AG04450 (cell line): ENCODE results near the gene TPST1. TPM values are rescaled to one million over a fixed set of nuclear protein-coding genes. Genes with fewer than 3 reads are reported as not detected.
"Not testable (repeated sequence)": the region's sequence is repeated elsewhere in the genome, so short reads cannot be mapped to it uniquely, and the experiment has no call there.

Experiments used
- CTCF ChIA-PET: fragments of 300-600, 350-600 bp; formaldehyde crosslinking; extraction: SDS; loops from one replicate; lab custom pipeline; 2022; ENCODE audit warnings: antibody characterized with exemption, inconsistent platforms; lab: Charles Lee
- POLR2A ChIA-PET: fragments of 350-600 bp; formaldehyde crosslinking; extraction: SDS; loops from one replicate; lab custom pipeline; 2021; ENCODE audit warnings: antibody characterized with exemption, inconsistent platforms; lab: Yijun Ruan, JAX
- DNase-seq: peaks from one replicate; pipeline ENCODE4 v3.0.0-alpha.2; 2011; ENCODE audit warnings: low read depth, low spot score
- H3K27ac ChIP-seq: one replicate; pipeline ENCODE4 v1.5.1; 2012; ENCODE audit warnings: low read depth, low read length, control low read depth
- H3K27me3 ChIP-seq: one replicate; pipeline ENCODE4 v1.6.0; 2012; ENCODE audit warnings: low read length; ENCODE audit not compliant: control insufficient read depth, insufficient read depth
- H3K4me3 ChIP-seq: 2 replicates; pipeline ENCODE4 v1.5.1; 2011; ENCODE audit warnings: mild to moderate bottlenecking, low read depth, low read length, control low read depth
- H3K9me3 ChIP-seq: 2 replicates; pipeline ENCODE4 v1.5.1; 2012; ENCODE audit warnings: low read length; ENCODE audit not compliant: control insufficient read depth, insufficient read depth
- polyA plus RNA-seq: library from polyadenylated mRNA; depleted of rRNA; stranded (reverse); fragments of >200 nt; gene quantifications from 2 replicates; pipeline ENCODE4 v1.2.3, GENCODE V29; 2011
- TF ChIP-seq, protein P1 (sequence below): IDR thresholded peaks from 2 replicates; pipeline ENCODE4 v1.5.1; 2011; ENCODE audit warnings: low read depth, low read length, control low read depth, inconsistent platforms

TPST1 gene
- polyA plus RNA-seq, 1 experiment: 129 TPM

DNA sequence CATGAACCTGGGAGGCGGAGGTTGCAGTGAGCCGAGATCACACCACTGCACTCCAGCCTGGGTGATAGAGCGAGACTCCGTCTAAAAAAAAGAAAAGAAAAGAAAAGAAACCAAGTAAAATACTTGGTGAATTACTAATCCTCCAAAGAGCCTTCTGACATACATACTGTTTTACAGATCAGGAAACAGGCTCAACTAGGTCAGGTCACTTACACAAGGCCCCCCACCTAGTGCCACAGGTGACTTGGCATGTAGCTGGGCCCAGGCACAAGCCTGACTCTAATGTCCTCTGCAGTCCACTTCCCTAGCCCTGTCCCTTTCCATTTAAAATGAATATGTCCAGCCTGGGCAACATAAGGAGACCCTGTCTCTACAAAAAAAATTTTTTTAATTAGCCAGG is 157.0 kb downstream of the TPST1 start:
- Histone ChIP-seq H3K27ac (no peak overlapping the region), H3K4me3 (no peak overlapping the region), H3K9me3 (no peaks in the 10 kb centered on the region), H3K27me3 (no peaks in the 10 kb centered on the region)
- TF ChIP-seq, protein P1, sequence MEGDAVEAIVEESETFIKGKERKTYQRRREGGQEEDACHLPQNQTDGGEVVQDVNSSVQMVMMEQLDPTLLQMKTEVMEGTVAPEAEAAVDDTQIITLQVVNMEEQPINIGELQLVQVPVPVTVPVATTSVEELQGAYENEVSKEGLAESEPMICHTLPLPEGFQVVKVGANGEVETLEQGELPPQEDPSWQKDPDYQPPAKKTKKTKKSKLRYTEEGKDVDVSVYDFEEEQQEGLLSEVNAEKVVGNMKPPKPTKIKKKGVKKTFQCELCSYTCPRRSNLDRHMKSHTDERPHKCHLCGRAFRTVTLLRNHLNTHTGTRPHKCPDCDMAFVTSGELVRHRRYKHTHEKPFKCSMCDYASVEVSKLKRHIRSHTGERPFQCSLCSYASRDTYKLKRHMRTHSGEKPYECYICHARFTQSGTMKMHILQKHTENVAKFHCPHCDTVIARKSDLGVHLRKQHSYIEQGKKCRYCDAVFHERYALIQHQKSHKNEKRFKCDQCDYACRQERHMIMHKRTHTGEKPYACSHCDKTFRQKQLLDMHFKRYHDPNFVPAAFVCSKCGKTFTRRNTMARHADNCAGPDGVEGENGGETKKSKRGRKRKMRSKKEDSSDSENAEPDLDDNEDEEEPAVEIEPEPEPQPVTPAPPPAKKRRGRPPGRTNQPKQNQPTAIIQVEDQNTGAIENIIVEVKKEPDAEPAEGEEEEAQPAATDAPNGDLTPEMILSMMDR: no peak
- POLR2A ChIA-PET: no interaction called here
- no peak for DNase-seq
- CTCF ChIA-PET: no interaction called here

GRCh38 chr7:66363635-66364034 is 158.5 kb downstream of the TPST1 start:
- Histone ChIP-seq H3K27me3 (no peaks in the 10 kb centered on the region), H3K27ac (no peak overlapping the region), H3K9me3 (no peaks in the 10 kb centered on the region), H3K4me3 (no peak overlapping the region)
- TF ChIP-seq, protein P1: no peak
- POLR2A ChIA-PET: no interaction called here
- no peak for DNase-seq
- CTCF ChIA-PET: interaction anchor here (0.6 kb wide), 1 partner anchor 328 kb away, joined by 4 read pairs; no protein-coding TSS in a partner anchor

DNA sequence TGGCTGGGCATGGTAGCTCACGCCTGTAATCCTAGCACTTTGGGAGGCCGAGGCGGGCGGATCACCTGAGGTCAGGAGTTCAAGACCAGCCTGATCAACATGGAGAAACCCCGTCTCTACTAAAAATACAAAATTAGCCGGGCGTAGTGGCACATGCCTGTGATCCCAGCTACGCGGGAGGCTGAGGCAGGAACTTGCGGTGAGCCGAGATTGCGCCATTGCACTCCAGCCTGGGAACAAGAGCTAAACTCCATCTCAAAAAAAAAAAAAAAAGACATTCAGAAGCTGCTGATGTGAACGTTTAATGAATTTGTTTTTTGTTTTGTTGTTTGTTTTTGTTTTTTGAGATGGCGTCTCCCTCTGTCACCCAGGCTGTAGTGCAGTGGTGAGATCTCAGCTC is 159.9 kb downstream of the TPST1 start:
- H3K27ac ChIP-seq, H3K27me3 ChIP-seq, H3K9me3 ChIP-seq, H3K4me3 ChIP-seq, DNase-seq: not testable (repeated sequence)
- ChIA-PET CTCF (interaction anchor here (0.6 kb wide), 1 partner anchor 128 kb away, joined by 3 read pairs; no protein-coding TSS in a partner anchor), POLR2A (interaction anchor here (0.6 to 0.7 kb wide), 2 partner anchors 160 to 924 kb away, joined by 3 to 7 read pairs; no protein-coding TSS in a partner anchor)

GRCh38 chr7:66371096-66371824 is 166.1 kb downstream of the TPST1 start:
- POLR2A ChIA-PET: interaction anchor here (0.7 kb wide), 1 partner anchor 122 kb away, joined by 3 read pairs; no protein-coding TSS in a partner anchor
- CTCF ChIA-PET: no interaction called here

DNA sequence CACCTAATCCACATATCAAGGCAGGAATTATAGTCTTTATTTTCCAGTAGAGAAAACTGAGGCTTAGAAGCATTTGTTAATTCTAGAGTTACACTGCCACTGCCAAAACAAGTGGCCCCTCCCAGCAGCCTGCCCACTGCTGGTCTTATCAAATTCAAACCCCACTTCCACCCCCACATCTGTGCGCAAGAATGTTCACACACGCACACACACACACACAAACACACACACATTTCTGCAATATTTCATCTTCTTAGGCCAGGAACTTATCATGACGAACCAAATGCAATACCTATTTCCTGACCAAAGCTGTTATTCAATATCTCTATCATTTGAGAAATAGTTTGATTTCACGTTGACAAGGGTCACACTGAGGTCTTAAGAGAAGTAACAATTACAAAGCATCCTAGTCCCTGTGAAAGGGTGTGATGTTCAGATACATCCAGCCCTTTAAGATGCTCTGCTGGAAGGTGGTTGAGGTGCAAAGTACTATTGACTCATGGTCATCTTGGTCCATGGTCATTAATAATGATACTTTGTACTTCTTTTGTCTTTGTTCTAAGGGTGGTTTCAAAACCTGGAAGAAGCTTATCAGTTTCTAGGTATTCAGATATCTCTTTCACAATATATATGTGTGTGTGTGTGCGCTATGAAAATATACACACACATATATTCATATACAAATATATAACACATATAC is 169.2 kb downstream of the TPST1 start:
- H3K9me3 ChIP-seq: peaks cover 23% of the 10 kb centered on the region
- CTCF ChIA-PET: interaction anchor here (1.6 kb wide), 1 partner anchor 233 kb away, joined by 3 read pairs; no protein-coding TSS in a partner anchor
- H3K27me3 ChIP-seq, H3K27ac ChIP-seq, POLR2A ChIA-PET, DNase-seq, H3K4me3 ChIP-seq: not testable (repeated sequence)

More at GRCh38 chr7:66371096-66371824, 166.1 kb downstream of the TPST1 start:
- DNase-seq: no peak
- TF ChIP-seq, protein P1: no peak
- Histone ChIP-seq H3K9me3 (peaks cover 1% of the 10 kb centered on the region; the same call in 1 of the 2 replicates), H3K4me3 (no peak overlapping the region), H3K27me3 (no peaks in the 10 kb centered on the region), H3K27ac (no peak overlapping the region)
